GM06990 (cell line): ENCODE measurements around the gene DNAJC25.

Experiments used
- DNase-seq: peaks from one replicate; pipeline ENCODE4 v3.0.0-alpha.2; 2011; ENCODE audit not compliant: insufficient read length; ENCODE audit errors: extremely low read depth
- H3K27me3 ChIP-seq: replicated peaks from 2 replicates; pipeline ENCODE4 v1.6.0; 2011; ENCODE audit warnings: low read length; ENCODE audit not compliant: control insufficient read depth, insufficient read depth
- H3K36me3 ChIP-seq: 2 replicates; pipeline ENCODE4 v1.5.1; 2011; ENCODE audit warnings: low read length; ENCODE audit not compliant: control insufficient read depth, insufficient read depth
- H3K4me3 ChIP-seq: replicated peaks from 2 replicates; pipeline ENCODE4 v1.5.1; 2011; ENCODE audit warnings: low read depth, mild to moderate bottlenecking, control low read depth, low read length
- TF ChIP-seq, protein P1 (sequence below): IDR thresholded peaks from 2 replicates; pipeline ENCODE4 v1.5.1; 2011; ENCODE audit warnings: low read length, control low read depth, mild to moderate bottlenecking, inconsistent platforms; ENCODE audit not compliant: insufficient read depth, poor library complexity, severe bottlenecking

The DNAJC25 gene

DNA sequence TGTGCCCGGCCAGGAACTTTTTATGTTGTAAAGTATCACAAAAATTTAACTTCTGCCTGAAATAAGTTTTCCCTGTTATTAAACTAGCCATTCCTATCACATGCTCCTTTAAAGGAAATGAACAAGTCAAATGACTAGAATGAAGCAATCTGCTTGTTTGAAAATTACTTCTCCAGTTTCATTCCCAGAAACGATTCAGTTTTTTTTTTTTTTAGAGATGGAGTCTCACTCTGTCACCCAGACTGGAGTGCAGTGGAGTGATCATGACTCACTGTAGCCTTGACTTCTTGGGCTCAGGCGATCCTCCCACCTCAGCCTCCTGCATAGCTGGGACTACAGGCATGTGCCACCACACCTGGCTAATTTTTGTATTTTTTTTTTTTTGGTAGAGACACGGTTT, 16.9 kb downstream of the DNAJC25 start:
- DNase-seq = no peak
- Histone ChIP-seq H3K27me3 (no peaks in the 10 kb centered on the region), H3K4me3 (no peak overlapping the region), H3K36me3 (no peaks in the 10 kb centered on the region; the same call in none of the 2 replicates)
- TF ChIP-seq, protein P1, sequence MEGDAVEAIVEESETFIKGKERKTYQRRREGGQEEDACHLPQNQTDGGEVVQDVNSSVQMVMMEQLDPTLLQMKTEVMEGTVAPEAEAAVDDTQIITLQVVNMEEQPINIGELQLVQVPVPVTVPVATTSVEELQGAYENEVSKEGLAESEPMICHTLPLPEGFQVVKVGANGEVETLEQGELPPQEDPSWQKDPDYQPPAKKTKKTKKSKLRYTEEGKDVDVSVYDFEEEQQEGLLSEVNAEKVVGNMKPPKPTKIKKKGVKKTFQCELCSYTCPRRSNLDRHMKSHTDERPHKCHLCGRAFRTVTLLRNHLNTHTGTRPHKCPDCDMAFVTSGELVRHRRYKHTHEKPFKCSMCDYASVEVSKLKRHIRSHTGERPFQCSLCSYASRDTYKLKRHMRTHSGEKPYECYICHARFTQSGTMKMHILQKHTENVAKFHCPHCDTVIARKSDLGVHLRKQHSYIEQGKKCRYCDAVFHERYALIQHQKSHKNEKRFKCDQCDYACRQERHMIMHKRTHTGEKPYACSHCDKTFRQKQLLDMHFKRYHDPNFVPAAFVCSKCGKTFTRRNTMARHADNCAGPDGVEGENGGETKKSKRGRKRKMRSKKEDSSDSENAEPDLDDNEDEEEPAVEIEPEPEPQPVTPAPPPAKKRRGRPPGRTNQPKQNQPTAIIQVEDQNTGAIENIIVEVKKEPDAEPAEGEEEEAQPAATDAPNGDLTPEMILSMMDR = no peak

DNA sequence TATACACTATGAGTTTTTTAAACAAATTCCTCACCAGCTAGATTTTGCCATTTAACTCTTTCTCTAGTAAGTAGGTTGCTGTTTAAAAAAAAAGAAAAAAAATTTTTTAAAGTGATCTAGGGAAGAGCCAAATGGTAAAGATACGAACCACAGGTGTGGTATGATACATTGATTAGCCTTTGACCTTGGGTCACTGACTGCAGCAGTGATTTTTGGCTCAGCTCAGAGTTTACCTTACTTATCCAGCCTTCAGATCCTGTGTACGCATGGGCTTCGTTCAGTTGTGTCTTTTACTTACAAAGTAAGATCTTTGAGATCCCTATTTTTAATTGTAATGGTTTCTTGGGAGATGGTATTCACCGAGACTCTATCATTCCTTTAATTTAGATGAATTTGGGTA, 17.9 kb downstream of the DNAJC25 start:
- H3K27me3 ChIP-seq = no peaks in the 10 kb centered on the region
- no peak for DNase-seq
- H3K36me3 ChIP-seq = no peaks in the 10 kb centered on the region; the same call in 1 of the 2 replicates
- TF ChIP-seq, protein P1 = no peak
- H3K4me3 ChIP-seq = no peak overlapping the region

DNA sequence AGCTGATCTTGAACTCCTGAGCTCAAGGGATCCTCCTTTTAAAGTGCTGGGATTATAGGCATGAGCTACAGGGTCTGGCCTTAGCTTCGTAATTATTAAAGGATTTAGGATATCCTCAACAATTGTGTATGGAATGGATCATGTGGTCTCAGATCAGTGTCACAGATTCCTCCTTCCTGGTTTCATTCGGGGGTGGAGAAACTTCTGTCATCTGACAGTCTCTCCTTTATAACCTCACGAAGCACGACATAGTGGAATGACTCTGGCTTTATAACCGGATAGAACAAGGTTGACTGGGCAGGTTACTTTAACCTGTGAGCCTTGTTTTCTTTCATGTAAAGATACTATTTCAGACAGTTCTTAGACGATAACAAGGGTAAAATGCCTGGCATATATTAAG, 25.9 kb downstream of the DNAJC25 start:
- DNase-seq = no peak
- Histone ChIP-seq H3K36me3 (no peaks in the 10 kb centered on the region; the same call in 1 of the 2 replicates), H3K4me3 (no peak overlapping the region), H3K27me3 (no peaks in the 10 kb centered on the region)
- TF ChIP-seq, protein P1 = no peak

DNA sequence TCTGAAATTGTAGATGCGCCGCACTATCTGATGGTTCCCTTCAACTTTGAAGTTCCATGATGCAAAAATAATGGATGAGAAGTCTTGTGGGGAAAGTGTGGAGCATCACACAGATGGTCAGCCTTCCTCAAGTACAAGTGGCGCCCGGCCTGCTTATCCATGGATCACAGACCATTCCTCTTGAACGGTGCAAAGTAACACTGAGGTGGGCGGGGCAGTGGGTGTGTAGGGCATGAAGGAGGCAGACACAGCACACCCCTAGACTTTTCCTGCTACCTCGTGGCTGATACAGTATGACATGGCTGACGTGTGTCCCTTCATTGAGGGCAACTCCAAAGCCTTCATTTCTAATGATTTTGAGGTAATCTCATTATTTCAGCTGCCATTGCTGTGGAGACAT, 27.8 kb downstream of the DNAJC25 start:
- H3K27me3 ChIP-seq = no peaks in the 10 kb centered on the region
- H3K4me3 ChIP-seq = no peak overlapping the region
- H3K36me3 ChIP-seq = no peaks in the 10 kb centered on the region
- DNase-seq = no peak
- TF ChIP-seq, protein P1 = no peak

DNA sequence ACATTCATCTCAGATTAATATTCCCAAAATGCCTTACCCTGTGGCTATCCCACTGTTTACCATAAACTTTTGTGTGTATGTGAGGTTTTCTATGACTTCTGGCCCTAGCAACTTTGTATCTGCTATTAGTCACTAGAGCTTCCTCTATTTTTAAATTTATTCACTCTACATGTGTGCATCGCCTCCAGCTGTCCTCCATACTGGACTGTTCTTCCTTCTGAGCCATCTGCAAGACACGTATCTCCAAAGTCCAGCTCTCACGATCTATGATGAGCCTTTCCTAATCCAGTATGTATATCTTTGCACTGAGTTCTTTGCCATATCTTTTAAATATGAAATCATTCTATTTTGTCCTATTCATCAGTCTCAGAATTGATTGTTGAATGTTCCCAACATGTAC, 28.6 kb downstream of the DNAJC25 start:
- no peak for DNase-seq
- no peaks in the 10 kb centered on the region for H3K27me3 ChIP-seq
- TF ChIP-seq, protein P1 = no peak
- no peaks in the 10 kb centered on the region for H3K36me3 ChIP-seq
- H3K4me3 ChIP-seq = no peak overlapping the region

DNA sequence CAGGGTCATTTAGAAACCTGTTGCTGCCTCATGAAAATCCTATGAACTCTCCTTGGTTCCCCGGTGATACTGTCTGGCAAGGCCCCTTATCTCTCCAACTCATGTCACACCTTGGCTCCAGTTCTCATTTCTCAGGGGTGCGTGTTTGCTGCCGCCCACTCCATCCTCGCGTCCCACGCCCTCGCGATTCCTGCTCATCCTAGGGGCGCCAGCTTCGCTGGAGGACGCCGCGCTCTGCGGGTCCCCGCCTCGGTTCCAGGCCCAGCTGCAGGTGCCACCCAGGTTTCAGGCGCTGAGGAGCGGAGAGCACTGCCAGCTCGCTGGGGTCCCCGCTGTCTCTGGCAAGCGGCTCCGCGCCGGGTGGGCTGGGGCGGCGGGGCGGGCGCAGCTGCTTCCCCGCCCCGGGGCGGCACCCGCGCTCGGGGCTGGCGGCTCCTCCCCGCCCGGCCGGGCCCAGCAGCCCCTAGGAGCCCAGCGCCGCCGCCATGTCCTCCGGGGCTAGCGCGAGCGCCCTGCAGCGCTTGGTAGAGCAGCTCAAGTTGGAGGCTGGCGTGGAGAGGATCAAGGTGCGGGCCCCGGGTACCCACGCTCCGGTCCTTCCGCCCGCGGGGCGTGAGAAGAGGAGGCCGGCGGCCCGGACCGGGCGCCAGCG, 30.1 kb downstream of the DNAJC25 start, which contains the start of gene GNG10:
Gene GNG10 (plus strand): TSS at position 456 of the 652 bp plus-strand sequence. CDS start 30 bp downstream, at position 486.
- TF ChIP-seq, protein P1 = no peak
- DNase-seq = peak; percentile 78
- Histone ChIP-seq H3K4me3 (peak within 1 kb of the TSS; percentile 87), H3K27me3 (no peaks in the 10 kb centered on the region), H3K36me3 (no peaks in the 10 kb centered on the region)
